PC-9 (cell line): ENCODE measurements around the gene LRP3. TPM values are rescaled to one million over a fixed set of nuclear protein-coding genes. Genes with fewer than 3 reads are reported as not detected.

Source experiments
- BruUV-seq: library from RNA; stranded (reverse); fragments of 400-500 nt; replicated peaks from 2 replicates; lab custom pipeline; 2021; lab: Mats Ljungman, UMichigan
- CTCF ChIA-PET: fragments of 300-600 bp; sonication (Branson Sonifier 250); formaldehyde crosslinking; loops from one replicate; lab custom pipeline; 2022; ENCODE audit warnings: antibody characterized with exemption; lab: Charles Lee
- POLR2A ChIA-PET: fragments of 300-600 bp; sonication (Branson Sonifier 250); formaldehyde crosslinking; loops from one replicate; lab custom pipeline; 2022; ENCODE audit warnings: antibody characterized with exemption; ENCODE audit not compliant: unreplicated experiment; lab: Charles Lee
- DNase-seq, 2 experiments: peaks; one replicate each; pipeline versions ENCODE4 v3.0.0 to v3.0.0-alpha.2; 2015 to 2022; ENCODE audit warnings: mixed read lengths in 1 of 2
- H2AFZ ChIP-seq: fragments of 200-600 bp; sonication (generic); 2 replicates; pipeline ENCODE4 v1.8.1; 2017; ENCODE audit warnings: antibody characterized with exemption
- H3F3A ChIP-seq: fragments of 200-600 bp; sonication (generic); 2 replicates; pipeline ENCODE4 v1.8.1; 2017; ENCODE audit warnings: antibody characterized with exemption, mild to moderate bottlenecking, low read depth; ENCODE audit not compliant: insufficient read depth
- H3K27ac ChIP-seq: fragments of 200-600 bp; sonication (generic); 2 replicates; pipeline ENCODE4 v1.6.1; 2016; ENCODE audit warnings: mixed run types
- H3K27me3 ChIP-seq: fragments of 200-600 bp; sonication (generic); 2 replicates; pipeline ENCODE4 v1.6.1; 2016; ENCODE audit warnings: low read depth, mixed run types; ENCODE audit not compliant: insufficient read depth
- H3K36me3 ChIP-seq: fragments of 200-600 bp; sonication (generic); 2 replicates; pipeline ENCODE4 v1.6.1; 2016; ENCODE audit warnings: low read depth, mixed run types
- H3K4me1 ChIP-seq: fragments of 200-600 bp; sonication (generic); replicated peaks from 2 replicates; pipeline ENCODE4 v1.6.1; 2016; ENCODE audit warnings: mixed run types; ENCODE audit not compliant: insufficient read depth
- H3K4me2 ChIP-seq: fragments of 200-600 bp; sonication (generic); 2 replicates; pipeline ENCODE4 v1.6.1; 2017; ENCODE audit warnings: mixed run types
- H3K4me3 ChIP-seq: fragments of 200-600 bp; sonication (generic); 2 replicates; pipeline ENCODE4 v1.6.1; 2016; ENCODE audit warnings: mixed run types
- H3K79me2 ChIP-seq: fragments of 200-600 bp; sonication (generic); 2 replicates; pipeline ENCODE4 v1.6.1; 2017; ENCODE audit warnings: low read depth, mixed run types
- H3K9me2 ChIP-seq: fragments of 200-600 bp; sonication (generic); 2 replicates; pipeline ENCODE4 v1.8.1; 2017; ENCODE audit warnings: mild to moderate bottlenecking; ENCODE audit not compliant: insufficient read depth
- H3K9me3 ChIP-seq: fragments of 200-600 bp; sonication (generic); 2 replicates; pipeline ENCODE4 v1.8.1; 2016; ENCODE audit warnings: low read depth; ENCODE audit not compliant: insufficient read depth
- H4K20me1 ChIP-seq: fragments of 200-600 bp; sonication (generic); 2 replicates; pipeline ENCODE4 v1.8.1; 2017; ENCODE audit not compliant: insufficient read depth
- EZH2 ChIP-seq: fragments of 200-600 bp; sonication (generic); IDR thresholded peaks from 2 replicates; pipeline ENCODE4 v1.8.0; 2017; ENCODE audit warnings: antibody characterized with exemption, low read depth
- intact Hi-C: fragments of 100-400 bp; cut with micrococcal nuclease; formaldehyde crosslinking; loops from one replicate; pipeline ENCODE4 v1.10.0; 2022; ENCODE audit not compliant: unreplicated experiment
- total RNA-seq: library from RNA; stranded (reverse); gene quantifications from 2 replicates; pipeline ENCODE4 v1.2.3, GENCODE V29; 2021
- TF ChIP-seq, protein P1 (sequence below): fragments of 200-600 bp; sonication (generic); conservative IDR thresholded peaks from 2 replicates; pipeline ENCODE4 v1.6.1; 2017; ENCODE audit warnings: mixed run types, antibody characterized with exemption, mild to moderate bottlenecking, moderate library complexity

LRP3 gene
- total RNA-seq, 1 experiment from 2014 or later = 2.3 TPM

- Histone ChIP-seq H3K4me2 (peak overlapping the region; percentile 69), H3K36me3 (no peaks in the 10 kb centered on the region), H3K79me2 (no peaks in the 10 kb centered on the region), H3K4me3 (peak overlapping the region; percentile 27; the same call in 1 of the 2 replicates), H3K9me2 (no peaks in the 10 kb centered on the region), H4K20me1 (no peaks in the 10 kb centered on the region), H3F3A (peaks cover 10% of the 10 kb centered on the region; the same call in 1 of the 2 replicates), H3K9me3 (no peaks in the 10 kb centered on the region), H3K4me1 (peaks cover 8% of the 10 kb centered on the region; the same call in 1 of the 2 replicates), H2AFZ (no peak overlapping the region), H3K27me3 (no peaks in the 10 kb centered on the region), H3K27ac (no peak overlapping the region)
- no peak for TF ChIP-seq EZH2
- TF ChIP-seq, protein P1, sequence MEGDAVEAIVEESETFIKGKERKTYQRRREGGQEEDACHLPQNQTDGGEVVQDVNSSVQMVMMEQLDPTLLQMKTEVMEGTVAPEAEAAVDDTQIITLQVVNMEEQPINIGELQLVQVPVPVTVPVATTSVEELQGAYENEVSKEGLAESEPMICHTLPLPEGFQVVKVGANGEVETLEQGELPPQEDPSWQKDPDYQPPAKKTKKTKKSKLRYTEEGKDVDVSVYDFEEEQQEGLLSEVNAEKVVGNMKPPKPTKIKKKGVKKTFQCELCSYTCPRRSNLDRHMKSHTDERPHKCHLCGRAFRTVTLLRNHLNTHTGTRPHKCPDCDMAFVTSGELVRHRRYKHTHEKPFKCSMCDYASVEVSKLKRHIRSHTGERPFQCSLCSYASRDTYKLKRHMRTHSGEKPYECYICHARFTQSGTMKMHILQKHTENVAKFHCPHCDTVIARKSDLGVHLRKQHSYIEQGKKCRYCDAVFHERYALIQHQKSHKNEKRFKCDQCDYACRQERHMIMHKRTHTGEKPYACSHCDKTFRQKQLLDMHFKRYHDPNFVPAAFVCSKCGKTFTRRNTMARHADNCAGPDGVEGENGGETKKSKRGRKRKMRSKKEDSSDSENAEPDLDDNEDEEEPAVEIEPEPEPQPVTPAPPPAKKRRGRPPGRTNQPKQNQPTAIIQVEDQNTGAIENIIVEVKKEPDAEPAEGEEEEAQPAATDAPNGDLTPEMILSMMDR = no peak
- ChIA-PET CTCF (no interaction called here), POLR2A (interaction anchor here (0.5 kb wide), 1 partner anchor 53 kb away, joined by 3 read pairs; no protein-coding TSS in a partner anchor)
- DNase-seq = no peak
- no TSS peak for BruUV-seq
- intact Hi-C loops = no loop called here
Observed at GRCh38 chr19:33249740-33250366, 55.7 kb downstream of the LRP3 start.

GRCh38 chr19:33250500-33250899, 56.4 kb downstream of the LRP3 start:
- no peaks in the 10 kb centered on the region for H3K36me3 ChIP-seq
- no peaks in the 10 kb centered on the region for H3K9me3 ChIP-seq
- TF ChIP-seq EZH2 = no peak
- TF ChIP-seq, protein P1 = no peak
- ChIA-PET POLR2A (interaction anchor here (0.6 kb wide), 1 partner anchor 25 kb away, joined by 7 read pairs; the partner anchor contains the start of gene SLC7A10), CTCF (no interaction called here)
- H3K27me3 ChIP-seq = no peaks in the 10 kb centered on the region
- H3K79me2 ChIP-seq = no peaks in the 10 kb centered on the region
- intact Hi-C loops = no loop called here
- H3F3A ChIP-seq = peaks cover 10% of the 10 kb centered on the region; the same call in 1 of the 2 replicates
- no TSS peak for BruUV-seq
- H3K4me3 ChIP-seq = no peak overlapping the region
- no peaks in the 10 kb centered on the region for H3K9me2 ChIP-seq
- H3K4me2 ChIP-seq = no peak overlapping the region
- no peaks in the 10 kb centered on the region for H4K20me1 ChIP-seq
- H3K4me1 ChIP-seq = peaks cover 8% of the 10 kb centered on the region; the same call in 1 of the 2 replicates
- no peak overlapping the region for H2AFZ ChIP-seq
- DNase-seq = no peak
- H3K27ac ChIP-seq = no peak overlapping the region

- H3K9me3 ChIP-seq = no peaks in the 10 kb centered on the region
- ChIA-PET CTCF (no interaction called here), POLR2A (interaction anchor here (0.6 kb wide), 1 partner anchor 26 kb away, joined by 7 read pairs; the partner anchor contains the start of gene SLC7A10)
- no peaks in the 10 kb centered on the region for H4K20me1 ChIP-seq
- no peaks in the 10 kb centered on the region for H3K27me3 ChIP-seq
- no peak overlapping the region for H3K27ac ChIP-seq
- H3K4me2 ChIP-seq = no peak overlapping the region
- H3K9me2 ChIP-seq = no peaks in the 10 kb centered on the region
- peaks cover 10% of the 10 kb centered on the region; the same call in 1 of the 2 replicates for H3F3A ChIP-seq
- no peak for DNase-seq
- TF ChIP-seq EZH2 = no peak
- TF ChIP-seq, protein P1 = no peak
- intact Hi-C loops = no loop called here
- no peaks in the 10 kb centered on the region for H3K79me2 ChIP-seq
- no peaks in the 10 kb centered on the region for H3K36me3 ChIP-seq
- no TSS peak for BruUV-seq
- no peak overlapping the region for H2AFZ ChIP-seq
- no peak overlapping the region for H3K4me3 ChIP-seq
- H3K4me1 ChIP-seq = peaks cover 8% of the 10 kb centered on the region; the same call in 1 of the 2 replicates
Observed at GRCh38 chr19:33251076-33251475, 56.9 kb downstream of the LRP3 start.
